Adipocyte (in vitro differentiated cells): Measurements from ENCODE around the gene SDHAF4.
"Not testable (repeated sequence)": the region's sequence is repeated elsewhere in the genome, so short reads cannot be mapped to it uniquely, and the experiment has no call there.

Experiments used
- DNase-seq: peaks from one replicate; pipeline ENCODE4 v3.0.0-alpha.2; 2015; ENCODE audit warnings: low read depth
- H3K27me3 ChIP-seq: replicated peaks from 2 replicates; pipeline ENCODE4 v1.7.0; 2013; ENCODE audit warnings: mild to moderate bottlenecking, low read length, moderate library complexity; ENCODE audit not compliant: control insufficient read depth, insufficient read depth
- H3K36me3 ChIP-seq: 2 replicates; pipeline ENCODE4 v1.7.0; 2013; ENCODE audit warnings: low read length, mild to moderate bottlenecking, moderate library complexity; ENCODE audit not compliant: control insufficient read depth, insufficient read depth, severe bottlenecking
- H3K4me1 ChIP-seq: 2 replicates; pipeline ENCODE4 v1.7.0; 2013; ENCODE audit warnings: mild to moderate bottlenecking, low read length, moderate library complexity; ENCODE audit not compliant: control insufficient read depth, insufficient read depth
- H3K4me3 ChIP-seq: 2 replicates; pipeline ENCODE4 v1.7.0; 2013; ENCODE audit warnings: mild to moderate bottlenecking, low read length, moderate library complexity
- H3K9ac ChIP-seq: 2 replicates; pipeline ENCODE4 v1.7.0; 2013; ENCODE audit warnings: mild to moderate bottlenecking, low read length, moderate library complexity
- H3K9me3 ChIP-seq: 2 replicates; pipeline ENCODE4 v1.7.0; 2013; ENCODE audit warnings: mild to moderate bottlenecking, low read length, moderate library complexity; ENCODE audit not compliant: control insufficient read depth

The SDHAF4 gene

DNA sequence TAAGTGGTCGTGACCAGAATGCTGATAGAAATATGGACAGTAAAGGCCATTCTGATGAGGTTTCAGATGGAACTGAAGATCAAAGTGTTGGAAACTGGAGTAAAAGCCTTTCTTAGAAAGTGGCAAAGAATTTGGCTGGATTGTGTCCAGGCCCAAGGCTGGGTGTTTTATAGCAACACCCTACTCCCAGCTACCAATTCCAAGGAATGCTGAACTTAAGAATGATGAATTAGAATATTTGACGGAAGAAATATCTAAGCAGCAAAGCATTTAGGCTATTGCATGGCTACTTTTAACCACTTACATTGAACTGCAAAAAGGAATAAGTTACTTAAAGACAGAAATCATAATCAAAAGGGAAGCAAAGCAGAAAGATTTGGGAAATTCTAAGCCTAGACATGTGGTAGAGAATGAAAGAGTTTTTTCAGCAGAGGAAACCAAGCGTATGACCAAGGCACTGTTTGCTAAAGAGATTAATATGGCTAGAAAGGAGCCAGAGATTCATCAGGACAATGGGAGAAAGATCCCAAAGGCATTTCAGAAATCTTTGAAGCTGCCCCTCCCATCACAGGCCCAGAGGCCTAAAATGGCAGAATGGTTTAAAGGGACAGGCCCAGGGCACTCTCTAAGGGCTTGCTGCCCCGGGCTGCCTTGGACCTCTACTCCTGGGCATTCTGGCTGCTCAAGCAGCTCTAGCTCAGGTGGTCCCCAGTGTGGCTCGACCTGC lies 25.8 kb downstream of the SDHAF4 start:
- Histone ChIP-seq H3K4me1 (peaks cover 6% of the 10 kb centered on the region), H3K9me3 (no peaks in the 10 kb centered on the region), H3K9ac (no peak overlapping the region), H3K4me3 (no peak overlapping the region), H3K27me3 (no peaks in the 10 kb centered on the region), H3K36me3 (peaks cover 20% of the 10 kb centered on the region)
- DNase-seq, result no peak

DNA sequence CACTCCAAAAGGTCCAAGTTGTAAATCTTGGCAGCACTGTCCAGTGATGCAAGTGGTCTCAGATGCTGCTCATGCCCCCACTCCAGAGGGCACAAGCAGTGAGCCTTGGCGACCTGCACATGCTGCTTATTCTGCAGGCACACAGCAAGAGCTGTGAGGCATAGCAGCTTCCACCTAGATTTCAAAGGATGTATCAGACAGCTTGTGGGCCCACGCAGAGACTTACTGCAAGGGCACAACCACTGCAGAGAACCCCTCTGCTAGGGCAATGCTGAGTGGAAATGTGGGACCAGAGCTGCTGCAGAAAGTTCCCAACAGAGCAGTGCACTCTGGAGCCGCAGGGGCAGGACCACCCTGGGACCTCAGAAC lies 26.4 kb downstream of the SDHAF4 start:
- Histone ChIP-seq H3K9ac (no peak overlapping the region), H3K4me1 (peaks cover 6% of the 10 kb centered on the region), H3K27me3 (no peaks in the 10 kb centered on the region), H3K36me3 (peaks cover 15% of the 10 kb centered on the region), H3K4me3 (no peak overlapping the region), H3K9me3 (no peaks in the 10 kb centered on the region)
- no peak for DNase-seq

DNA sequence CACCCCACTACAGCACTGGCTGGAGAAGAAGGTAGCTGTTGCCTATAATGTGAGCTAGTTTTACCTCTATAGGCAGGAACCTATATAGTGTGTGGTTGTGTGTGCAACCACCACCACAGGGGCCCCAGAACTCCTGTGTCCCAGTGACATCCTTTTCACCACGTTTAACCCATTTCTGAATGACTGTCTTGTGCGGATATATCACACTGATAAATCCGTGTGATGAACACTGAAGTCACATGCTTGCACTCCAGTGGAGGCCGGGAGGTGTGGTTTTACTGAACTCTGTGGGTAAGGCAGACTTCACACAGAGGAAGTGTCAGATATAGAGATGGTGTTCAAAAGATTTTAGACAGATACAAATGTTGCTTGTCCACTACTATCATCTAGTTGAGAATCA lies 32.5 kb downstream of the SDHAF4 start:
- no peak for DNase-seq
- Histone ChIP-seq H3K36me3 (no peaks in the 10 kb centered on the region), H3K4me1 (no peaks in the 10 kb centered on the region), H3K9ac (no peak overlapping the region), H3K9me3 (no peaks in the 10 kb centered on the region), H3K4me3 (no peak overlapping the region), H3K27me3 (no peaks in the 10 kb centered on the region)

DNA sequence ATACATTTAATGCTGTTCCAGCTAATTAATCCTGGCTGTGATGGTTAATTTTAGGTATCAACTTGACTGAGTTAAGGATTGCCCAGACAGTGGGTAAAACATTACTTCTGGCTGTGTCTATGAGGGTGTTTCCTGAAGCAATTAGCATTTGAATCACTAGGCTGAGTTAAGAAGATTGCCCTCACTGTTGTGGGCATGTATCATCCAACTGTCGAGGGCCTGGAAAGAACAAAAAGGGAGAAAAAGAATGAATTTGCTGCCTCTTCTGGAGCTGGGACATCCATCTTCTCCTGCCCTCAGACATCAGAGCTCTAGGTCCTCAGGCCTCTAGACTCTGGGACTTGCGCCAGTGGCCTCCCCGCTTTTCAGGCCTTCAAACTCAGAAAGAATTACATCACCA lies 34.3 kb downstream of the SDHAF4 start:
- DNase-seq, result no peak
- no peaks in the 10 kb centered on the region for H3K27me3 ChIP-seq
- H3K4me1 ChIP-seq, result no peaks in the 10 kb centered on the region
- no peak overlapping the region for H3K9ac ChIP-seq
- no peaks in the 10 kb centered on the region for H3K36me3 ChIP-seq
- no peaks in the 10 kb centered on the region for H3K9me3 ChIP-seq
- H3K4me3 ChIP-seq, result no peak overlapping the region

GRCh38 chr6:70604254-70604653 lies 37.5 kb downstream of the SDHAF4 start:
- H3K36me3 ChIP-seq, result no peaks in the 10 kb centered on the region
- no peak overlapping the region for H3K9ac ChIP-seq
- no peak overlapping the region for H3K4me3 ChIP-seq
- no peaks in the 10 kb centered on the region for H3K27me3 ChIP-seq
- DNase-seq, result no peak
- no peaks in the 10 kb centered on the region for H3K9me3 ChIP-seq
- H3K4me1 ChIP-seq, result no peaks in the 10 kb centered on the region

- DNase-seq, H3K9ac ChIP-seq, H3K27me3 ChIP-seq, H3K4me1 ChIP-seq, H3K36me3 ChIP-seq, H3K9me3 ChIP-seq, H3K4me3 ChIP-seq: not testable (repeated sequence)
Observed at GRCh38 chr6:70607371-70607770, 40.6 kb downstream of the SDHAF4 start.

DNA sequence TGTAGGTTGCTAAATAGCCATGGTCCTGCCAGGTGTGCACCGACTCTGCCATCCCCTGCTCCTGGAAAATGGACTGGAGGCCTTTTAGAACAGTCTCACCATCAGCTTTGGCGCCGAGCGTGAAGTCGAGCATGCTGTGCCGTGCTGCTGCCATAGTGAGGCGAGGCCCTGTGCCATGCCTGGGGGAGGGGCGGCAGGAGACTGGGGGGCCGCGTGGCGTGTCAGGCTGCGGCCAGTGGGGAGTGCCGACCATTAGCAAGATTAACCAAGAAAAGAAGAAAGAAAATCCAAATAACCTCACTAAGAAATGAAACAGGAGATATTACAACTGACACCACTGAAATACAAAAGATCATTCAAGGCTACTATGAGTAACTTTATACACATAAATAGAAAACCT lies 42.5 kb downstream of the SDHAF4 start:
- not testable (repeated sequence) for H3K9ac ChIP-seq, H3K27me3 ChIP-seq, H3K4me3 ChIP-seq, H3K9me3 ChIP-seq, H3K4me1 ChIP-seq, DNase-seq, H3K36me3 ChIP-seq

- peaks cover 5% of the 10 kb centered on the region for H3K27me3 ChIP-seq
- no peaks in the 10 kb centered on the region for H3K4me1 ChIP-seq
- H3K4me3 ChIP-seq, result no peak overlapping the region
- DNase-seq, result no peak
- no peak overlapping the region for H3K9ac ChIP-seq
- H3K36me3 ChIP-seq, result no peaks in the 10 kb centered on the region
- H3K9me3 ChIP-seq, result no peaks in the 10 kb centered on the region
Observed at GRCh38 chr6:70616728-70617260, 50.1 kb downstream of the SDHAF4 start.

GRCh38 chr6:70620746-70621145 lies 54.0 kb downstream of the SDHAF4 start:
- Histone ChIP-seq H3K27me3 (no peaks in the 10 kb centered on the region), H3K9ac (no peak overlapping the region), H3K36me3 (no peaks in the 10 kb centered on the region), H3K4me3 (no peak overlapping the region), H3K9me3 (no peaks in the 10 kb centered on the region), H3K4me1 (no peaks in the 10 kb centered on the region)
- no peak for DNase-seq

DNA sequence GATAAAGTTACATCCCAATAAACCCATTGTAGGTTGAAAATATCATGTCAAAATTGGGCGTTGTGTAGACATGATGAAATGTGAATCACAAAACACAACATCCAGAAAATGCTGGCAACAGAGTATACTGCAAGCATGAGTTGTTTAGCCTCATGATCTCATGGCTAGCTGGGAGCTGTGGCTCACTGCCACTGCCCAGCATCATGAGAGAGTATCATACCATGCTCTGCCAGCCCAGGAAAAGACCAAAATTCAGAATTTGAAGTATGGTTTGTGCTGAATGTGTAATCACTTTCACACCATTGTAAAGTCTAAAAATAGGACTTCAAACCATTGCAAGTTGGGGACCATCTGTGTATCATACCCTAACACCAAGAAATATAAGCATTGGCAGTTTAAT lies 55.7 kb downstream of the SDHAF4 start:
- Histone ChIP-seq H3K27me3 (no peaks in the 10 kb centered on the region), H3K9me3 (no peaks in the 10 kb centered on the region), H3K9ac (no peak overlapping the region), H3K4me1 (no peaks in the 10 kb centered on the region), H3K4me3 (no peak overlapping the region), H3K36me3 (no peaks in the 10 kb centered on the region)
- DNase-seq, result no peak

DNA sequence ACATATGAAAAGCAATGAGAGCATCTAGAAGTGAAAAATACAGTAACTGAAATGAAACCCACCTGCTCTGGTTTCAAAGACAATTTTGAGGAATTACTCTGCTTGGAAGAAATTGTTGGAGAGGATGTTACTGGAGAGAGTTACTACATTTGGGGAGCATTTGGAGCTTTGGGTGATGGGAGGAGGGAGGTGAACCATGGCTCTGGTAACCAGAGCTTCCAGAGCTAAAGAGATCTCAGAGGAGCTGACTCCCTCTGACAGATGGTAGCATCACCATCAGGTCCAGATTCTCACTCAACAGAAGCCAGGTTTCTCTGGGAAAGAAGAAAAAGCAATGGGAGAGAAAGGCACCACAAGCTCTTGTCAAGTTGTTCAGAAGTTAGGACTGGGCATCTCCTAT lies 58.7 kb downstream of the SDHAF4 start:
- Histone ChIP-seq H3K4me3 (no peak overlapping the region), H3K4me1 (no peaks in the 10 kb centered on the region), H3K27me3 (no peaks in the 10 kb centered on the region), H3K9ac (no peak overlapping the region), H3K9me3 (no peaks in the 10 kb centered on the region), H3K36me3 (no peaks in the 10 kb centered on the region)
- DNase-seq, result no peak
